ENCODE measurements around the gene BAK1.

The BAK1 gene

GRCh38 chr6:33579828-33580714, at the start of gene BAK1:
Gene BAK1 (minus strand): TSS chr6:33580276. CDS start chr6:33577604, 2,672 bp downstream.
- DNase-seq (ENCODE audit: low spot score), result peak; percentile 93

- DNase-seq (ENCODE audit: low spot score), result no peak
Observed at GRCh38 chr6:33628401-33628964, 48.4 kb upstream of the BAK1 start.

- DNase-seq (ENCODE audit: low spot score), result no peak
Observed at GRCh38 chr6:33627876-33628275, 47.8 kb upstream of the BAK1 start.

- no peak for DNase-seq (ENCODE audit: low spot score)
Observed at GRCh38 chr6:33624856-33625255, 44.8 kb upstream of the BAK1 start.

GRCh38 chr6:33623895-33624381, 43.9 kb upstream of the BAK1 start:
- DNase-seq (ENCODE audit: low spot score), result no peak

- DNase-seq (ENCODE audit: low spot score), result no peak
Observed at GRCh38 chr6:33622456-33623431, 42.7 kb upstream of the BAK1 start.

- DNase-seq (ENCODE audit: low spot score), result no peak
Observed at GRCh38 chr6:33621711-33622388, 41.8 kb upstream of the BAK1 start.

GRCh38 chr6:33620856-33621710, 41.0 kb upstream of the BAK1 start, which contains the start of gene ITPR3:
Gene ITPR3 (plus strand): TSS chr6:33621322. CDS start chr6:33621603, 281 bp downstream.
- DNase-seq (ENCODE audit: low spot score), result peak; percentile 61

GRCh38 chr6:33620158-33620855, 40.2 kb upstream of the BAK1 start:
- DNase-seq (ENCODE audit: low spot score), result no peak

- DNase-seq (ENCODE audit: low spot score), result peak; percentile 45
Observed at GRCh38 chr6:33619166-33619840, 39.2 kb upstream of the BAK1 start.

GRCh38 chr6:33616913-33617312, 36.8 kb upstream of the BAK1 start:
- DNase-seq (ENCODE audit: low spot score), result no peak

GRCh38 chr6:33616113-33616512, 36.0 kb upstream of the BAK1 start:
- no peak for DNase-seq (ENCODE audit: low spot score)

- no peak for DNase-seq (ENCODE audit: low spot score)
Observed at GRCh38 chr6:33613795-33614168, 33.7 kb upstream of the BAK1 start.

GRCh38 chr6:33613146-33613794, 33.2 kb upstream of the BAK1 start:
- DNase-seq (ENCODE audit: low spot score), result no peak

GRCh38 chr6:33610779-33611732, 31.0 kb upstream of the BAK1 start:
- no peak for DNase-seq (ENCODE audit: low spot score)

- DNase-seq (ENCODE audit: low spot score), result no peak
Observed at GRCh38 chr6:33610067-33610466, 30.0 kb upstream of the BAK1 start.

GRCh38 chr6:33609528-33609927, 29.5 kb upstream of the BAK1 start:
- DNase-seq (ENCODE audit: low spot score), result no peak

GRCh38 chr6:33609019-33609418, 28.9 kb upstream of the BAK1 start:
- no peak for DNase-seq (ENCODE audit: low spot score)
